GM18499 (cell line): ENCODE data around the gene EGFL8.
"Not testable (repeated sequence)": the region's sequence is repeated elsewhere in the genome, so short reads cannot be mapped to it uniquely, and the experiment has no call there.

Source experiments
- ATAC-seq: cut with Tn5 transposase; IDR thresholded peaks from one replicate; pipeline ENCODE4 v1.9.1; 2021; ENCODE audit warnings: moderate number of reproducible peaks; ENCODE audit not compliant: insufficient read depth, unreplicated experiment

EGFL8 gene

DNA sequence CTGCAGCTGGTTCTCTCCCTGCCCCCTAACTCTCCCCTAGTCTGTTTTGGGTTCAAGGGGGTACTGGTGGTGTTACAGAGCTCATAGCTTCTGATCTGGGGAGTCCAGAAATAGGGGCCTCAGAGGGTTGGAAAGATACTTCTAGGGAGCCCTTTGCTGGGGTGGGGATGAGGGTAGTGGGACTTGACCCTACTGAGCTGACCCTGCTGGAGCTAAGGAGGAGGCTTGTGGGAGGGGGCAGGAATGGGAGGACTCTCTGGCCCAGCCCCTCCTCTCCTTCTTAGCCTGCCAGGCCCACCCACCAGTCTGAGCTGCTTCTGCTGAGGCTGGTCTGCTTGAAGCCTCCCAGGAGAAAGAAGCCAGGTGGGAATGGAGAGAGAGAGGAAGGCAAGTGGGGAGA, at the start of gene EGFL8:
EGFL8 (plus strand) TSS at position 301 of the 400 bp plus-strand sequence. CDS start 1,571 bp downstream, outside the sequence.
- ATAC-seq, result no peak

DNA sequence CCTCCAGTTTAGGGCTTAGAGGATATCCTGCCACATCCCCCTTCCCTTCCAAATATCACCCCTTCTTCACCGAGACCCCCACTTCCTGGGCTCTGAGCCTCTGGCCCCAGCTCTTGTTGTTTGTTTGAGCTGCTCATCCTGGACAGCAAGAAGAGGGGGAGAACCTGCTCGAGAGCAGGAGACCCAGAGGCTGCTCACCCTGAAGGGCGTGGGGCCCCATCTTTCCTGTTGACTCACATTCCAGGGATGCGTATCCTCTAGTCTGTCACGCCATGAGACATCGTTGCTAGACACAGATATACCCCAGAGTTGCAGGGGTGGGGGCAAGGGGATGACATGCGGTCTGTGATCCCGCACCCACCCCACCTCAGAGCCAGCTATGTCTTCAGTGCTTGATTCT, 49.6 kb upstream of the EGFL8 start:
- no peak for ATAC-seq

DNA sequence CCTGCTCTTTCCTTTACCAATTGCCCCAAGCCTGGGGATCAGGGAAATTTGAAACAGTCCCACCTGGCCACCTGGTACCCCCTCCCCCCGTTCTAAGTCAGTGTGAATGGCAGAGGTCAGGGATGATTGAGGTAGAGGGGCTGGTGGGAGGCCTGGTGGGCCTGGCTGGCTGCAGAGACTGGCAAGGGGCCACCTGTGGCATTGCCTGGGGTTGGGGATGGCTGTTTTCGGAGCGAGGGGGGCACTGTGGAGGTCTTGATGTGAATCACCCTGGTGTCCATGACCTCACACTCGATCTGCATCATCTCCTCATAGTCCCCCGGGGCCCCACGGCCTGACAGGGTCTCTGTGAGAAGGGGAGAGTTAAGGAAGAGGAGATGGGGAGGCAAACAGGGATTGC, 48.8 kb upstream of the EGFL8 start:
- ATAC-seq, result no peak

DNA sequence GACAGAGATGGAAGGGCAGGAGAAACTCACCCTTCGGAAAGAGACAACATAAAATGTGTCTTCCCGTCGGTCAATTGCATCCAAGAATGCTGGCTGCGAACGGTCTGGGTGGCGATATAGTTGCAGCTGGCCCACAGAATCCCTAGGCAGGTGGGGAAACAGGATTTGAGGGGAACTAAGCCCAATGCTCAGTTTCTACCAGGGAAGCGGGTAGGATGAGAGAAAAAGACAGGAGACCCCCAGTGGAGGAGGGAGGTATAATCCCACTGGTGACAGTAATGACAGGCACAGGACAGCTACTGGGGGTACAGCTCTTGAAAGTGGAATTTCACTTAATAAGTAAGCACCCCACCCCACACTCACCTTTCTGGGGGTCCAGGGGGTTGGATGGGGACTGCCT, 47.7 kb upstream of the EGFL8 start:
- no peak for ATAC-seq

DNA sequence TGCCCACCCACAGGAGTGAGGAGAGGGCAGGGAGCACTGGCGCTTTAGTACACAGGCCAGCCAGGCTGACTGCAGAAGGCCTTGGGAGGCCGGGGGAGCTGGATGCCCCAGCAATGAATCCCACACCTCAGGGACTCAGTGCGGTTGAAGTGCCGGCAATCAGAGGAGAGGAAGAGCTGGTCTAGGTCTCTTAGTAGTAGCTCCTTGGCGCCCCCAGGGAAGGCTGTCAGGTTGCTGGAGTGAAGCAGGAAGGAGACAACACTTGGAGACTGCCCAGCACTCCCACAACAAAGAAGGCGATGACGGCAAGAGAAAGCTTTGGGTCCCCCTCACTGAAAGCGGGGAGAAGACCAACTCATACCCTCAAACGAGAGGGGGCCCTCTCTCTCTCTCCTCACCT, 46.9 kb upstream of the EGFL8 start:
- no peak for ATAC-seq

DNA sequence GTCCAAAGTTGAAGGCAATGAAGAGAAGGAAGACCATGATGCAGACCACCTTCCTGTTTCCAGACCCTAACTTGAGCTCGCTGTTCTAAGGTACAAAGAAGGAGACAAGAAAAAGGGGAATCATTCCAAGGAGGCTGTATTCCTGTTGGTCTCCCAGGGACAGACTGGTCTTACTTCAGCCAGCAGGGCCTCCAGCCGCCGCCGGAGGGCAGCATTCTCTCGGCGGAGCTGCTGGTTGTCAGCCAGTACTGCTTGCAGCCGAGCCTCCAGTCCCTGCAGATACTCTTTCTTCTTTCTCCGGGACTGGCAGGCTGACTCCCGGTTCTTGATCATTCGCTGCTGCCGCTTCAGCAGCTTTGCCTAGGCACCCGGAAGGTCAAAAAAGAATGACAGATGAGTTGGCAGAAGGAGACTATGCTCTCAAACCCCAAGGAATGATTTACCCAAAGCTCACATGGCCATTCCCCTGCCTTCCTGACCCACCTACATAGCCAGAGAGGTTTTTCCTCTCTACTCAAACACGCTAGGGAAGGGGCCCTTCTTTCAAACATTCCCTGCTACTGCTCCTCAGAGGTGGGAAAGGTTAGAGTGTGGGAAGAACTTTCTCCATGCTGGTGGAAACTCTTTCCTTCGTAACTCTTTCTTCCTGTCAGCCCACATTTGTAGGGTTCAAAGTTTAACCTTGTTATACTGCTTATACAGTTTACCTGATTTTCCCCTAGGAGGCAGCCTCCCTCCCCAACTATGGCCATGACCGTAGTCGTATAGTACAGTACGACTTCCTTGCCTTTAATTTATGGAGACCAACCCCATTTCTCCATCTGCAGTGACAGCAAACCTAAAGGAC, 45.4 kb upstream of the EGFL8 start:
- ATAC-seq, result no peak

GRCh38 chr6:32120573-32121059, 43.8 kb upstream of the EGFL8 start:
- no peak for ATAC-seq

- no peak for ATAC-seq
These were observed 40.7 kb upstream of the EGFL8 start for GRCh38 chr6:32123681-32124080.

GRCh38 chr6:32126880-32127279, 37.5 kb upstream of the EGFL8 start:
- no peak for ATAC-seq

DNA sequence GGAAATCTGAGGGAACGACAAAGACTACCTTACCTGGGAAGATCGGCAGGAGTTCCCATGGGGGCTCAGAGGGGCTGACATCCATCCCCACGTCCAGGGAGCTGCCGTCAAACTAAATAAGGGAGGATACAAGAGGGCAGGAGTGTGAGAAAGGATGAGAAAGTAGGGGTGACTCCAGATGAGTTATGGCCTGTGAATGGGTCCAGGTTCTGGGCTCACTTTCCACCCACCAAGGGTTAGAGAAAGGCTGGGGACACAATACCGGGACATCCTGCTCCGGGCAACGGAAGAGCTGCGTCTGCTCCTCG, 37.0 kb upstream of the EGFL8 start:
- no peak for ATAC-seq

- ATAC-seq, result peak; percentile 67
These were observed 36.4 kb upstream of the EGFL8 start, which contains the start of gene ATF6B for GRCh38 chr6:32127717-32128592. ATF6B (minus strand) TSS chr6:32128246; CDS start chr6:32128207, 39 bp downstream.

- ATAC-seq, result no peak
These were observed 35.6 kb upstream of the EGFL8 start for GRCh38 chr6:32128751-32129296.

GRCh38 chr6:32129297-32130088, 34.9 kb upstream of the EGFL8 start:
- no peak for ATAC-seq

DNA sequence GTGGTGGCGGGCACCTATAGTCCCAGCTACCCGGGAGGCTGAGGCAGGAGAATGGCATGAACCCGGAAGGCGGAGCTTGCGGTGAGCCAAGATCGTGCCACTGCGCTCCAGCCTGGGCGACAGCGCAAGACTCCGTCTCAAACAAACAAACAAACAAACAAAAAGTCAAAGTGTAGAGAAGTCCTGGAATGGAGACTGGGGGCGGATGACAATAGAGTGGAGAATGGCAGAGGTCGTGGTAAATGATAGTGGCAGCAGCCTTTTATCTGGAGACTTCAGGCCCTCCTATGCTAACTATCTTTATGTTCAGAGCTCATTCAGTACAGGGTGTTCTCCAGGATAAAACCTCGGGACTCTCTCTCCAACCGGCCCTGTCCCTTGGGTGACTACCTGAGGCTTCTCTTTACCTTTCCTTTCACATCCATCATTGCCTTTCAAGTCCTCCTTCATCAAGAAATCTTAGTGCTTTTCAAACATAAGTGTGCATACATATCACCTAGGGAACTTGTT, 32.9 kb upstream of the EGFL8 start:
- ATAC-seq, result no peak

DNA sequence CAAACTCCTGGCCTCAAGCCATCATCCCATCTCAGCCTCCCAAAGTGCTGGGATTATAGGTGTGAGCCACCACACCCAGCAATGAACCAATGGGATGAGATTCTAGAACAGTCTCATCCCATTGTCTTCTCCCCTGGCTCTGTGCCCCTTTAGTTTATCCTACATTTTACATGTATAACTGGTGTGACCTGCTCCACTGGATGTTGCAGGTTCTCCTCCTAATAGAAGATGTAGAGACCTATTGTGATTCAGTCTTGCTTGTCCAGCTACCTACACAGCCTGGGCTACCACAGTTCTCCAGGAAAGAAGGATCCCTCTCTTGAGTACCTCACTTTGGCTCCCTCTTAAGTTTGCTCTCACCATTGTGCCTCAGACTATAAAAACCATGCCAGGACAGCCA, 32.3 kb upstream of the EGFL8 start:
- no peak for ATAC-seq

DNA sequence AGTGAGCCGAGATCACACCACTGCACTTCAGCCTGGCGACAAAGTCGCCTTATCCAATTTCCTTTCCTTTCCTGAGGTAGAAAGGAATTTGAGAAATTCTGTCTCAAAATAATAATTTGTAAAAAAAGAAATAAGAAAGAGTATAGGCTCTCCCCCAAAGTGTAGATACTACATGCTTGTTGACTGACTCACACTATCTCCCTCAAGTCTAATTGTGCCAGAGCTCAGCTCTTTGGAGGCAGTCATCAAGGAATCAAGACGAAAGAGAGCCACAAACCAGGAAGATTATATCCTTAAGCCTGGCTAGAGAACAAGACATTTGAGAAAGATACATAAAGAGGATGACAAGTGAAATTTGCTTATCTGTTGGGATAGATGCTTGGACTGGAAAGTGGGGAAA, 30.6 kb upstream of the EGFL8 start:
- no peak for ATAC-seq

- ATAC-seq, result no peak
These were observed 26.9 kb upstream of the EGFL8 start for GRCh38 chr6:32137454-32137853.

GRCh38 chr6:32139590-32139989, 24.8 kb upstream of the EGFL8 start:
- no peak for ATAC-seq

GRCh38 chr6:32140420-32141046, 23.9 kb upstream of the EGFL8 start:
- no peak for ATAC-seq

DNA sequence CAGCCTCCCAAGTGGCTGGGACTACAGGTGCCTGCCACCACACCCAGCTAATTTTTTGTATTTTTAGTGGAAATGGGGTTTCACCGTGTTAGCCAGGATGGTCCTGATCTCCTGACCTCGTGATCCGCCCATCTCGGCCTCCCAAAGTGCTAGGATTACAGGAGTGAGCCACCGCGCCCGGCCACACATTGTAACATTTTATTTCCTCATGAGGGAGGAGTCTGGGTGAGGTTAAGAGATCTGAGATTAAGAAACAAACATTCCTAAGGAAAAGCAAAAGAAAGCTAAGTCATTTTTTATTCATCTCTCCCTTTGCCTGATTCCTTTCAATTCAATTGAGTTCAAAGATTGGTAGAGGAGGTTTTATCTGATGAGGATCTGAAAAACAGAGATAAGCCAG, 20.2 kb upstream of the EGFL8 start:
- not testable (repeated sequence) for ATAC-seq
